Measurements from ENCODE around the gene CASP2. TPM values are rescaled to one million over a fixed set of nuclear protein-coding genes. Genes with fewer than 3 reads are reported as not detected.
A peak's percentile ranks its signal among the peaks of the same experiment; 100 is the strongest.

Gene CASP2
- total and polyA plus RNA-seq, 2 of the 13 experiments (the other 11 are each of a cell fraction or from before 2014, with no cell fraction given) = 10.2 to 13.7 TPM

GRCh38 chr7:143248761-143249354, 39.3 kb upstream of the CASP2 start (continued):
- TF ChIP-seq SALL2 (CRISPR knock-in tag; IDR thresholded peaks at IDR 0.05) (no peak), GRHL1 (CRISPR knock-in tag; conservative IDR thresholded peaks at IDR 0.05) (no peak), ZNF562 (CRISPR knock-in tag; IDR thresholded peaks at IDR 0.05; ENCODE audit: borderline replicate concordance) (no peak), ZNF513 (CRISPR knock-in tag; conservative IDR thresholded peaks at IDR 0.05) (no peak), AHDC1 (CRISPR knock-in tag; IDR thresholded peaks at IDR 0.05; ENCODE audit: borderline replicate concordance) (peak; percentile 36; the same call in 1 of the 2 replicates), ZBTB7A (CRISPR knock-in tag; IDR thresholded peaks at IDR 0.05) (no peak), TEF (CRISPR knock-in tag; IDR thresholded peaks at IDR 0.05) (no peak), ATF1 (CRISPR knock-in tag; IDR thresholded peaks at IDR 0.05) (no peak), SMAD3 (CRISPR knock-in tag; IDR thresholded peaks at IDR 0.05) (peak; percentile 55; the same call in 1 of the 2 replicates), ZMAT5 (CRISPR knock-in tag; IDR thresholded peaks at IDR 0.05; ENCODE audit: borderline replicate concordance, low read depth) (no peak), ZNF607 (CRISPR knock-in tag; IDR thresholded peaks at IDR 0.05; ENCODE audit: borderline replicate concordance) (no peak), ZNF253 (CRISPR knock-in tag; IDR thresholded peaks at IDR 0.05; ENCODE audit: borderline replicate concordance) (no peak), MAF1 (CRISPR knock-in tag; IDR thresholded peaks at IDR 0.05; ENCODE audit: borderline replicate concordance) (no peak), CREB1 (IDR thresholded peaks at IDR 0.05) (no peak), CREB1 (CRISPR knock-in tag; IDR thresholded peaks at IDR 0.05) (no peak), ZMYM3 (CRISPR knock-in tag; IDR thresholded peaks at IDR 0.05) (peak; percentile 65; the same call in 1 of the 2 replicates), SMC3 (IDR thresholded peaks at IDR 0.05; ENCODE audit: low read length) (peak; percentile 16; the same call in 1 of the 2 replicates), ZBTB43 (CRISPR knock-in tag; conservative IDR thresholded peaks at IDR 0.05) (no peak), ZNF605 (CRISPR knock-in tag; IDR thresholded peaks at IDR 0.05) (peak; percentile 38; the same call in 1 of the 2 replicates)
